ENCODE data around the gene CYBC1. TPM values are rescaled to one million over a fixed set of nuclear protein-coding genes. Genes with fewer than 3 reads are reported as not detected.

Gene CYBC1
- total and polyA plus RNA-seq, 2 of the 8 experiments (the other 6 are each of a cell fraction or from before 2014, with no cell fraction given) = 74.6 to 81.4 TPM

GRCh38 chr17:82449131-82449882 is 1.2 kb downstream of the CYBC1 start:
- 90% methylated on average over 30 of the region's 30 CpGs; no CpG with 5 or more reads in 1 of the 2 experiments for WGBS, 2 experiments (ENCODE audit: extremely low coverage in 1 of 2, insufficient coverage in 1 of 2, insufficient read length in 1 of 2, insufficient replicate concordance in 2 of 2, low coverage in 1 of 2, low lambda C conversion rate in 2 of 2, missing lambda C conversion rate in 1 of 2)
- ChIA-PET CTCF (ENCODE audit: partially characterized antibody) (interaction anchor here (0.8 to 2.2 kb wide), 5 partner anchors 24 to 98 kb away, joined by 3 to 5 read pairs (median 3); no protein-coding TSS in a partner anchor), POLR2A (ENCODE audit: partially characterized antibody) (interaction anchor here (0.6 to 2.2 kb wide), 7 partner anchors 8 to 260 kb away, joined by 3 to 12 read pairs (median 5); partner anchors contain the start of gene NARF)
- Histone ChIP-seq H4K20me1 (replicated peaks in 1 of 2; ENCODE audit: control insufficient read depth in 1 of 2, insufficient read depth in 2 of 2, low read length in 2 of 2) (peaks cover 2 to 13% of the 10 kb centered on the region in 2 experiments), H3K18ac (ENCODE audit: extremely low read depth, low read length) (no peak overlapping the region), H4K91ac (replicated peaks; ENCODE audit: insufficient read length, low read length) (peak overlapping the region; percentile 80), H2BK15ac (ENCODE audit: low read length) (0 out of 2 replicates have a peak overlapping the region, but pooled peaks have one; percentile 29), H3K27me3 (replicated peaks in 1 of 4; ENCODE audit: control insufficient read depth in 3 of 4, extremely low read depth in 1 of 4, insufficient read depth in 3 of 4, low read length in 3 of 4) (no peaks in the 10 kb centered on the region), H3K4ac (replicated peaks; ENCODE audit: insufficient read length, low read depth, low read length) (peak overlapping the region; percentile 91), H2AK5ac (ENCODE audit: low read depth, low read length) (no peak overlapping the region), H3K4me3 (ENCODE audit: extremely low read depth in 1 of 4, insufficient read depth in 2 of 4, low read depth in 3 of 4, low read length in 4 of 4) (peak overlapping the region; percentile 66 to 97 (median 86); a peak in 7 of 8 replicates), H3K23ac (ENCODE audit: insufficient read length) (no peak overlapping the region), H2BK120ac (replicated peaks; ENCODE audit: low read depth, low read length) (no peak overlapping the region), H4K5ac (ENCODE audit: insufficient read length, low read depth, low read length) (no peak overlapping the region), H2BK20ac (ENCODE audit: low read length) (no peak overlapping the region; the same call in 1 of the 2 replicates), H3K79me2 (ENCODE audit: control insufficient read depth in 1 of 2, insufficient read depth in 2 of 2, low read length in 2 of 2) (peaks cover 0 to 6% of the 10 kb centered on the region in 2 experiments; a peak in 1 of 4 replicates), H3K14ac (ENCODE audit: insufficient read length) (no peak overlapping the region), H3K4me1 (replicated peaks in 1 of 4; ENCODE audit: control insufficient read depth in 3 of 4, insufficient read depth in 4 of 4, low read length in 3 of 4) (peaks cover 0 to 9% (median 3%) of the 10 kb centered on the region in 4 experiments; a peak in 4 of 7 replicates), H3K4me2 (ENCODE audit: insufficient read depth in 1 of 2, low read depth in 2 of 2, low read length in 2 of 2) (peak overlapping the region; percentile 80 to 86), H3K36me3 (ENCODE audit: control insufficient read depth in 2 of 4, insufficient read depth in 4 of 4, low read length in 3 of 4) (peaks cover 4 to 6% (median 5%) of the 10 kb centered on the region in 4 experiments; a peak in 4 of 8 replicates), H2BK5ac (ENCODE audit: low read depth, low read length) (0 out of 2 replicates have a peak overlapping the region, but pooled peaks have one; percentile 8), H3K27ac (ENCODE audit: low read depth, low read length) (no peak overlapping the region), H4K8ac (ENCODE audit: extremely low read depth, insufficient read depth, low read length) (peak overlapping the region; percentile 45), H3K56ac (replicated peaks; ENCODE audit: insufficient read length, low read depth, low read length) (no peak overlapping the region), H2BK12ac (ENCODE audit: low read depth, low read length) (0 out of 2 replicates have a peak overlapping the region, but pooled peaks have one; percentile 60), H3K9ac (replicated peaks in 1 of 4; ENCODE audit: extremely low read depth in 1 of 4, low read depth in 3 of 4, low read length in 3 of 4) (no peak overlapping the region; a peak in 1 of 7 replicates), H3K79me1 (ENCODE audit: low read depth, low read length) (no peaks in the 10 kb centered on the region; the same call in 1 of the 2 replicates), H3K9me3 (ENCODE audit: insufficient read depth in 2 of 2, low read depth in 1 of 2, low read length in 1 of 2) (peaks cover 2 to 10% of the 10 kb centered on the region in 2 experiments; a peak in 3 of 4 replicates), H2AFZ (ENCODE audit: low read length) (no peak overlapping the region), H3K23me2 (ENCODE audit: low read depth, low read length) (peaks cover 4% of the 10 kb centered on the region; the same call in 1 of the 2 replicates)
- FAIRE-seq (no peak), DNase-seq (ENCODE audit: low read depth in 1 of 2, low spot score in 2 of 2) (no peak)
- TF ChIP-seq ATF2 (IDR thresholded peaks at IDR 0.05; ENCODE audit: low read length) = no peak
- TF ChIP-seq BRCA1 (IDR thresholded peaks at IDR 0.05; ENCODE audit: low read depth, low read length) = no peak
- TF ChIP-seq SIX5 (IDR thresholded peaks at IDR 0.05; ENCODE audit: low read depth, low read length) = no peak
- no peak for TF ChIP-seq USF2 (IDR thresholded peaks at IDR 0.05; ENCODE audit: low read length)
- peak in 2 of 3 experiments; percentile 10 to 15; a peak in 3 of 4 replicates for TF ChIP-seq CTCF (IDR thresholded peaks at IDR 0.05; ENCODE audit: control extremely low read depth in 1 of 3, insufficient read depth in 1 of 3, low read depth in 1 of 3, low read length in 3 of 3)

Data from H1 (cell line).